ENCODE data around the gene CHCHD10.

CHCHD10 gene

GRCh38 chr22:23769321-23769965 lies 1.7 kb upstream of the CHCHD10 start:
- no peak for DNase-seq

GRCh38 chr22:23767303-23767672 lies 484 bp downstream of the CHCHD10 start:
- no peak for DNase-seq

- peak; percentile 48 for DNase-seq
These were observed 2.6 kb downstream of the CHCHD10 start for GRCh38 chr22:23764899-23765881.

GRCh38 chr22:23763954-23764353 lies 3.8 kb downstream of the CHCHD10 start:
- no peak for DNase-seq

GRCh38 chr22:23763579-23763945 lies 4.2 kb downstream of the CHCHD10 start:
- DNase-seq, result no peak

- DNase-seq, result no peak
These were observed 4.8 kb downstream of the CHCHD10 start, which contains the start of gene C22orf15 for GRCh38 chr22:23762842-23763578. C22orf15 (plus strand) TSS chr22:23762990; CDS start chr22:23763307, 317 bp downstream.

- no peak for DNase-seq
These were observed 7.7 kb downstream of the CHCHD10 start for GRCh38 chr22:23760056-23760455.

GRCh38 chr22:23759566-23759965 lies 8.2 kb downstream of the CHCHD10 start:
- no peak for DNase-seq

- no peak for DNase-seq
These were observed 10.9 kb downstream of the CHCHD10 start for GRCh38 chr22:23756891-23757290.

GRCh38 chr22:23755711-23756110 lies 12.1 kb downstream of the CHCHD10 start:
- DNase-seq, result no peak

- no peak for DNase-seq
These were observed 12.7 kb downstream of the CHCHD10 start for GRCh38 chr22:23754980-23755636.

GRCh38 chr22:23754220-23754919 lies 13.4 kb downstream of the CHCHD10 start, which contains the start of gene VPREB3:
VPREB3 (minus strand) TSS chr22:23754425; CDS start chr22:23754363, 62 bp downstream.
- DNase-seq, result no peak

GRCh38 chr22:23753385-23753784 lies 14.4 kb downstream of the CHCHD10 start:
- no peak for DNase-seq

- no peak for DNase-seq
These were observed 15.0 kb downstream of the CHCHD10 start for GRCh38 chr22:23752750-23753149.

GRCh38 chr22:23752090-23752691 lies 15.6 kb downstream of the CHCHD10 start:
- DNase-seq, result no peak

GRCh38 chr22:23751441-23751996 lies 16.3 kb downstream of the CHCHD10 start:
- DNase-seq, result peak; percentile 76

- DNase-seq, result peak; percentile 94
These were observed 16.9 kb downstream of the CHCHD10 start, which contains the start of gene ZNF70 for GRCh38 chr22:23750714-23751440. ZNF70 (minus strand) TSS chr22:23751112; CDS start chr22:23745140, 5,972 bp downstream.

- no peak for DNase-seq
These were observed 17.4 kb downstream of the CHCHD10 start for GRCh38 chr22:23750367-23750713.

GRCh38 chr22:23749841-23750301 lies 17.9 kb downstream of the CHCHD10 start:
- peak; percentile 54 for DNase-seq

- no peak for DNase-seq
These were observed 22.0 kb downstream of the CHCHD10 start for GRCh38 chr22:23745791-23746190.

Measured in OCI-M1 (cell line).